GM10248 (cell line): ENCODE results near the gene ICA1.

Source experiments
- CTCF ChIA-PET: fragments of 300-600 bp; sonication (Branson Sonifier 250); formaldehyde crosslinking; extraction: SDS; loops from one replicate; lab custom pipeline; 2021; ENCODE audit warnings: antibody characterized with exemption; lab: Yijun Ruan, JAX
- POLR2A ChIA-PET: fragments of 350-650 bp; sonication (Branson Sonifier 250); formaldehyde crosslinking; extraction: SDS; loops from one replicate; lab custom pipeline; 2020; ENCODE audit warnings: antibody characterized with exemption; lab: Yijun Ruan, JAX
- DNase-seq: peaks from one replicate; pipeline ENCODE4 v3.0.0; 2012; ENCODE audit errors: extremely low spot score
- TF ChIP-seq, protein P1 (sequence below): IDR thresholded peaks from 2 replicates; pipeline ENCODE4 v1.5.1; 2012; ENCODE audit warnings: mild to moderate bottlenecking, low read depth; ENCODE audit errors: extremely low read depth, missing control alignments, control extremely low read depth

Gene ICA1

DNA sequence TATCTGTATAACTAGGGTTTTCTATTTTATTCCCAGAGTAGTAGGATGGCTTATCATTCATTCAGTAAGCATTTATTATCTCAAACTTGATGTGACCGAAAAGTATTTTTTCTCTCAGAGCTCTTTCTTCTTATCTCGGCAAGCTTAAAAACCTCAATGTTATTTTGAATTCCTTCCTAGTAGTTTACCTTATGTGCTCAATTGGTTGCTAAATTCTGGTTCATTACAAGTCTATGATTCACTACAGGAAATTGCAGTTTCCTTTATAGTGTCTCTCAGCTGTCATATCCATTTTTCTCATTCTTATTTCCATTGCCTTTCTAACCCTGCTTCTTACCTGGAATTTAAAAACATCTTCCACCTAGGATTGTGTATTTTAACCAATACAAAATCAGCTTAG lies 12.6 kb upstream of the ICA1 start:
- ChIA-PET CTCF (interaction anchor here (0.8 to 4.0 kb wide), 3 partner anchors 8 to 21 kb away, joined by 3 to 16 read pairs (median 3); no protein-coding TSS in a partner anchor), POLR2A (no interaction called here)
- DNase-seq, result no peak
- TF ChIP-seq, protein P1, sequence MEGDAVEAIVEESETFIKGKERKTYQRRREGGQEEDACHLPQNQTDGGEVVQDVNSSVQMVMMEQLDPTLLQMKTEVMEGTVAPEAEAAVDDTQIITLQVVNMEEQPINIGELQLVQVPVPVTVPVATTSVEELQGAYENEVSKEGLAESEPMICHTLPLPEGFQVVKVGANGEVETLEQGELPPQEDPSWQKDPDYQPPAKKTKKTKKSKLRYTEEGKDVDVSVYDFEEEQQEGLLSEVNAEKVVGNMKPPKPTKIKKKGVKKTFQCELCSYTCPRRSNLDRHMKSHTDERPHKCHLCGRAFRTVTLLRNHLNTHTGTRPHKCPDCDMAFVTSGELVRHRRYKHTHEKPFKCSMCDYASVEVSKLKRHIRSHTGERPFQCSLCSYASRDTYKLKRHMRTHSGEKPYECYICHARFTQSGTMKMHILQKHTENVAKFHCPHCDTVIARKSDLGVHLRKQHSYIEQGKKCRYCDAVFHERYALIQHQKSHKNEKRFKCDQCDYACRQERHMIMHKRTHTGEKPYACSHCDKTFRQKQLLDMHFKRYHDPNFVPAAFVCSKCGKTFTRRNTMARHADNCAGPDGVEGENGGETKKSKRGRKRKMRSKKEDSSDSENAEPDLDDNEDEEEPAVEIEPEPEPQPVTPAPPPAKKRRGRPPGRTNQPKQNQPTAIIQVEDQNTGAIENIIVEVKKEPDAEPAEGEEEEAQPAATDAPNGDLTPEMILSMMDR, result no peak

DNA sequence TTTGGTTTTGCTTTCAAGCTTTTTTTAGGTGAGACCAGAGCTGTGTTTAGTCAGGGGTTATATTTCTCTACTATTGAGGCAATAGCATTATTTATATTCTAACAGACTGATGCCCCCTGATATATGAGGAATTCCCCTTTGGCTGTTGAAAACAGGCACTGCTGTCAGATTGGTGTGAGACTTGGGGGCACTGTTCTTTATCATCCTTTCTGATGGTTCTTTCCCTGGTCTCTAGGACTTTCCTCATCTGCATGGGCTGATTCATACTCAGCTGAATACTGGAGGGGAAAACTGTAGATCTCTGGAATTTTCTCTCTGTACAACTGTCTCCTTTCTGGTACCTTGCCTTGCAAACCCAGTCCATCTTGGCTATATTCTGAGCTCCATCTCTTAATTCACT lies 10.0 kb upstream of the ICA1 start:
- TF ChIP-seq, protein P1, result no peak
- CTCF ChIA-PET, result interaction anchor here (0.7 to 1.3 kb wide), 2 partner anchors 24 to 36 kb away, joined by 3 read pairs; no protein-coding TSS in a partner anchor

GRCh38 chr7:8263048-8263447 lies 1.1 kb upstream of the ICA1 start:
- CTCF ChIA-PET, result interaction anchor here (1.1 to 3.1 kb wide), 2 partner anchors 9 to 33 kb away, joined by 3 to 10 read pairs; no protein-coding TSS in a partner anchor
- no peak for DNase-seq
- TF ChIP-seq, protein P1, result no peak
- POLR2A ChIA-PET, result no interaction called here

More for the DNA sequence above, 10.0 kb upstream of the ICA1 start:
- POLR2A ChIA-PET, result no interaction called here
- no peak for DNase-seq

DNA sequence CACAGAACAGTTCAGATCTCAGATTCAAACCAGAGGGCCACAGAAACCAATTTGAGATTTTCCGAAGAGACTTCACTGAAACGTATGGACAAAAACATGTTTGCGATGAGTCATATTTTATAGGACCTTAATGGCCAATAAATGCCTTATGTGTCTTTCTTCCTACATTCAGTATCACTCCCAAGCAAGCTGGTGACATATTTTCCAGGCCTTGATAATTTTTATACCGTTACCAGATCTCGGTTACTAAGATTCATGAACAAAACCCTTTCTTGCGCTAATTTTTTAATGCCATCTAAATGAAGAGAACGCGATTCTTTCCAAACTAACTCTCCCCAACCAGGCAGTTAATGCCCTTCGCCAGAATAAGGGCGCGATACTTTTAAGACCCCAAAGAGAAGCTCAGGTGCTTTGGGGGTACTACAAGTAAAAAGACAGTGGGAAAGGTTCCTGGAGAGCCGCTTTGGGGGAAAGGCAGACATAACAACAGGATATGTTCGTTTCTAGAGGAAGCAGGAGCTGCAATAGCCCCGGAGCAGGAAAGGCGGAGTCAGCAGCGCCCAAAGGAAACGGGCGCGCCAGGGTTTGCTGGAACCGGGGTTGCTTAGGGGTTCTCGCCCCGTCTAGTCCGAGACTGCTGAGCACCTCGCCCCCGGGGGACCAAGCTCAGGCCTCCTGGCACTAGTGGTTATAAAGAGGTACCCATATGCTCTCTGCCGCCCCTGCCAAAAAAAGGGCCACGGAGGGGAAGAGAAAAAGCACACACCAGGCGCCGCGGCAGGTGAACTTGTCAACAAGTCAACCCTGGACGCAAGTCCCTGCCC lies 884 bp downstream of the ICA1 start:
- TF ChIP-seq, protein P1, result no peak
- peak; percentile 15 for DNase-seq
- POLR2A ChIA-PET, result no interaction called here
- CTCF ChIA-PET, result interaction anchor here (0.7 to 1.0 kb wide), 2 partner anchors 9 to 35 kb away, joined by 3 read pairs; no protein-coding TSS in a partner anchor

DNA sequence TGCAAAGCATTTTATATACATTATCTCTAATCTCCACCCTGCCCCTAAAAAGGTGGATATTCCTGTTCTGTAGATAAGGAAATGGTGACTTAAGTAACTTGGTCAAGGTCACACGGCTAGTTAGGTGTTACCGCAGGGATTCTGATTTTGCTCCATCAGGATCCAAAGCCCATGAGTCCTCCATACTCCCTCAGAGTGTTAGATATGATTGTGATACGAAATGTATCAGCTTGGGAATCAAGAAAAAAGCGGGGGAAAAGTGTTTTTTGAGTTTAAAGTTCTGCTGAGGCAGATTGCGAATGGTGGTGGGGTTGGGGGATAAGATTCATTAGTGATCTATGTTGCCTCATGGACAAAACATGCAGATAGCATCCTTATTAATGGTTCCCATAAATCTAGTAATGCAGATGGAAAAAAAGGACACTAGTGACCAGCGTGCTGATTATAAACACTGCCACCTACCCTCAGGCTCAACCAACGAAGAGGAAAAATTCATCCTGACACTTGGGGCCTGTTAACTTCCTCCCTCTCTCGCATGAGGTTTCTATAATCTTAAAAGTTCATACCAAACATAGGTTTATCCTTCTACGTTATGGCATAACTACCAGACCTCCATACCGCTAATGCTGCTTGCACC lies 2.3 kb downstream of the ICA1 start:
- TF ChIP-seq, protein P1, result no peak
- ChIA-PET POLR2A (no interaction called here), CTCF (interaction anchor here (0.7 to 1.0 kb wide), 2 partner anchors 37 to 1156 kb away, joined by 3 read pairs; no protein-coding TSS in a partner anchor)
- no peak for DNase-seq

DNA sequence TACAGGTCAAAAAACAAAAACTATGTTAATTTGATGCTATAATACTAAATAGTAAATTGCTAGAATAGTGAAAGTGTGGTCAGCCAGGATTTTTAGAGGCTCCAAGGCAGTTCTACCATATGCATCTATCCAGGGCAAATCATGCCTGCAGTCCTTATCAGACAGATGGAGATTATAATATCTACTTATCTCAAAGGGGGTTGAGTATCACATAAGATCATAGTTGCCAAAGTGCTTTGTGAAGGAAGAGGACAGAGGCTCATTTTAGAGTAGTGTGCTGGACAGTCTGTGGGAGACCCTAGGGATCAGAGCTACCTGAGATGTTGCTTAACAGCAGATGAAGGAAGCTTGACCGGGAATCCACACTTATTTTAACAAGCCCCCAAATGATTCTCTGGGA lies 3.2 kb downstream of the ICA1 start:
- ChIA-PET POLR2A (no interaction called here), CTCF (no interaction called here)
- TF ChIP-seq, protein P1, result no peak
- DNase-seq, result no peak
